Ramos (cell line): ENCODE data around the gene IL22RA2.
"Not testable (repeated sequence)": the region's sequence is repeated elsewhere in the genome, so short reads cannot be mapped to it uniquely, and the experiment has no call there.

Experiments
- in situ Hi-C: fragments of 300-500 bp; cut with MboI; formaldehyde crosslinking; loops from one replicate; pipeline ENCODE4 v1.14.3; 2022; ENCODE audit warnings: low sequenced_read_pairs; ENCODE audit not compliant: unreplicated experiment

Gene IL22RA2, protein sequence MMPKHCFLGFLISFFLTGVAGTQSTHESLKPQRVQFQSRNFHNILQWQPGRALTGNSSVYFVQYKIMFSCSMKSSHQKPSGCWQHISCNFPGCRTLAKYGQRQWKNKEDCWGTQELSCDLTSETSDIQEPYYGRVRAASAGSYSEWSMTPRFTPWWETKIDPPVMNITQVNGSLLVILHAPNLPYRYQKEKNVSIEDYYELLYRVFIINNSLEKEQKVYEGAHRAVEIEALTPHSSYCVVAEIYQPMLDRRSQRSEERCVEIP

DNA sequence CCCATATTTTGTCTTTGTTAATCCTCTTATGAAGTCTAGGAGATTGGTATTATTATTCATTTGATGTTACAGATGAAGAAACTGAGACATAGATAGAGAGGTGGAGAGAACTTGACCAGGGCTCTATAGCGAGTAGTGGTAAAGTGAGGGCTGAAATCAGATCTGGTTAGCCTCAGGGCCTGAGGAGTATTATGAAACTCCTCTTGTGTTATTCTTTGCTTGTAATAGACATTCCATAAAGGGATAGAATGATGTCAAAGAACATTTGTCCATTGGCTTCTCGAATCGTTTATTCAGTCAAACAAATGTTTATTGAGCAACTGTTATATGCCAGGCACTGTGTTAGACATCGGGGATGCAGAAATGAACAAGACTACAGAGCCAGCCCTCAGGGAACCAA lies at the start of gene IL22RA2:
TSS of gene IL22RA2 (minus strand) at position 144 of the 400 bp plus-strand sequence. CDS start 11,895 bp downstream, outside the sequence.
- in situ Hi-C loops = no loop called here

- in situ Hi-C loops = no loop called here
Observed at GRCh38 chr6:137222381-137222780, 48.9 kb upstream of the IL22RA2 start.

DNA sequence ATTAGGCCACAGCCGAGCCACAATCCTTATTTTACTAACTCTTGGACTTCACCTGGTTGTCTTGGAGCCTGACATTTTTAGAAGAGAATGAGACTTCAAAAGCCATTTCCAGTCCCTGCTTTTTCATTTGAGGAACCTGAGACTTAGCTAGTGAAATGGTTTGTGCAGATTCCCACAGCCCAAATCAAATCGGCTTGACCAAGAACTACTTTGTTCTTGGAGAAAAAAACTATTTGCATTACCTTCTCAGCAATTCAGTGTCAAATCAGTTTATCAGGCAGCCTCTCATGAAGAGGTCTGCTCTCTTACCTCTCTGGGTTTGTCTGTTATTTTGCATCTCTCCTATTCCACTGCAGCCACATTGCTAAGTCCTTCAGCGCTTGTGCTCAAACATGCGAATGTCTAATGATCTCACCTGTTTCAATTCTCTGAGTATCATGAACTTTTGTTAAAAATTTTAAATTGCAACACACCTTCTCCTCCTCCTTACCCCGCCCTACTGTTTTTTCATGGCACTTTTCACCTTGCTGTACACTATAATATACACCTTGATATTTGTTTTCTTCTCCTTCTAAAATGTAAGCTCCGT lies 46.3 kb upstream of the IL22RA2 start:
- in situ Hi-C loops = no loop called here

DNA sequence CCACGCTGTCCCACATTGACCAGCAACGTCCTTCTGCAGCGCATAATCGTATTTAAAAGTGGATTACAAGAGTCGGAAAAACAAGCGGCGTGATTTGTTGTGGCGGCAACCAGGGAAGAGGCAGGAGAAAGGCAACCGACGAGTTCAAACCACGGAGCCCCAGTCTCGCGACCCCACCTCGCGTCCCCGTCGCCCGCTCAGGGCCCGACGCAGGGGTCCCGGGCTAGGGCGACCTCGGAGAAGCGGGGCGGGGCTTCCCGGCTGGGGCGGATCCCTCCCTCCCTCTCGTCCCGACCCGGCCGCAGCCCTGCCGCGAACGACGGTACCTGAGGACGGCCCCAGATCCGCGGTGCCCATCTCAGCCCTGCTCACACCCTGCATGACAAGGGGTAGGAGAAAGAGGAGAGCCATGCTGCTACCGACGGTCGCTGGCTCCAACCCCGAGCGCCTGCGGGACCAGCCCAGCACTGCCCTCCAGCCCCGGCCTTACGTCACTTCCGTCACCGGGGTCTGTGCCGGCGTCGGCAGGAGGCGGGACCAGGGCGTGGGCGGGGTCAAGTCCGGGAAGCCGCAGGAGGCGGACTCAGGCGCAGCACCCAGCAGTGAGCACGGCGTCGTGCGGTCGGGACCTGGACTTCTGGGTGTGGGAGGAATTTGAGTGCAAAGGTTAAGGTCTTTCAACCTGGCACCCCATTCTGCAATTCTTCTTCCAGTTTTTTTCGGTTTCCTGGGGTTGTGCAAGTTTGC lies 45.6 kb upstream of the IL22RA2 start, which contains the start of gene IFNGR1:
TSS of gene IFNGR1 (minus strand) at position 469 of the 747 bp plus-strand sequence. CDS start at position 411, 58 bp downstream.
- in situ Hi-C loops = no loop called here

DNA sequence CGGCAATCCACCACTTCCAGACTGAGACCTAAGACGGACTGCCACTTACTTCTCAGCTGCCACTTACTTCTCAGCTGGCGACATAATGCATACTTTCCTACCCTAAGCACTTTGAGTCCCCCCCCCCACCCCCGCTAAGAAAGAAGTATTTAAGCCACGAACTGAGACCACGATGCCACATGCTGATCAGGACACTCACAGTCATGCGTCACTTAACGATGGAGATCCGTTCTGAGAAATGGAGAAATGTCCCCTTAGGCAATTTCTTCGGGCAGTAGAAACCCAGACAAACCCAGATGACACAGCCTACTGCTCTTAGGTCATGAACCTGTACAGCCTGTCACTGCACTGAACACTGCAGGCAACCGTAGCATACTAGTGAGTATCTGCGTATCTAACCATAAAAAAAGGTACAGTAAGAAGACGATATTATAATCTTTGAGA lies 45.1 kb upstream of the IL22RA2 start:
- in situ Hi-C loops = no loop called here

DNA sequence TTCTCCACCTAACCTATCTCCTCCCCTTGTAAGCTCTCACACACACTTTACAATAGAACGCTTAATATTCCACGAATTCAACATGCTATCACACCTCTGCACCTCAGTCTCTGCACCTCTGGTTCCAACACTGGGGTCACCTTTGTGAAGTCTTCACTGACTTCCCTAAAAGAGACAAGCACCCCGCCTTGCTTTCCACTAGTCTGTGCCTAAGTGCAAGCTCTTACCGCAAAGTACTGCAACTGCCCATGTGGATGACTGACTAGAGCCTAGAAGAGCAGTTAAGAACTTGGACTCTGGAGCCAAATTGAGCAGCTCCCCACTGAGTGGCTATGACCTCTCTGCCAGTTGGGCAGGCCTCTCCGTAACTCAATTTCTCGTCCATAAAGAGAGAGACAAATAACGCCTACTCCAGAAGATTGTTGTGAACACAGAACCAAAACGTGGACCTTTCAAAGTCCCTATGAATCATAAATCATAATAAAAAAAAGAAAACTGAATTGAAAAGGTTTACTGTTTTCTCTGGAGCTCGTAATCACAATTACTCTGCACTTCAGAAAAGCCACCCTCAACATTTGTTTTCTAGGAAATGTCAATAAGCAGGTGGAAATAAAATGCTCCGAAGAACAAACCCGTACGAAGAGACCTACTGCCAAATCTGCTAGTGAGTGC lies 44.5 kb upstream of the IL22RA2 start:
- in situ Hi-C loops = no loop called here

GRCh38 chr6:137216875-137217553 lies 43.6 kb upstream of the IL22RA2 start:
- in situ Hi-C loops = no loop called here

- in situ Hi-C loops = no loop called here
Observed at GRCh38 chr6:137216106-137216505, 42.7 kb upstream of the IL22RA2 start.

DNA sequence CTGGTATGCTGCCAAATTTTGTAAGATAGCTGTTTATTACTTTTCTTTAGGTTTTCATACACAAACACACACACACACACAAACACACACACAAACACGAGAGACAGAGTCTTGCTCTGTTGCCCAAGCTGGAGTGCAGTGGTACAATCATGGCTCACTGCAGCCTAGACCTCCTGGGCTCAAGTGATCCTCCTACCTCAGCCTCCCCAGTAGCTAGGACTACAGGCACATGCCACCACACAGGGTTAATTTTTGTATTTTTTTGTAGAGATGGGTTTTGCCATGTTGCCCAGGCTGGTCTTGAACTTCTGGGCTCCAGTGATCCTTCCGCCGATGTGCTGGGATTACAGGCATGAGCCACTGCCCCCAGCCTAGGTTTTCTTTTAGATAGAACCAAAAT lies 42.2 kb upstream of the IL22RA2 start:
- in situ Hi-C loops = not testable (repeated sequence)

- in situ Hi-C loops = no loop called here
Observed at GRCh38 chr6:137214931-137215330, 41.5 kb upstream of the IL22RA2 start.

GRCh38 chr6:137213813-137214212 lies 40.4 kb upstream of the IL22RA2 start:
- in situ Hi-C loops = no loop called here

DNA sequence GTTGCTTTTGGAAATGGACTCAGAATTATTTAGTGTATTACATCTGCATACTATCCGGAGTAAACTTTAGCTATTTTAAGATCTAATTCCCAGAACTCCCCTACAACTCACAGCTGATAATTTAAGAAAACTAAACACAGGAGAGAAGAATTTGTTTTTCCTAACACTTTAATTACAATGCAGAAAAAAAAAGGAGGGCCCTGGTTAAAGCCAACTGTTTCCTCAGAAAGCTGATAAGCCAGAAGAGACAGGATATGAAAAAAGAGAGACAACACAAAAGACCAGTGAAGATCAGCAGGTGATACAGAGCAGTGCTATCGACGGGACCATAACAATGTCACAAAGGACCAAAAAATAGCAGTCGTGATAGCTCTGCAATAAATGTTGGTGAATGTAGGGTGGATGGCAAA lies 39.9 kb upstream of the IL22RA2 start:
- in situ Hi-C loops = no loop called here

DNA sequence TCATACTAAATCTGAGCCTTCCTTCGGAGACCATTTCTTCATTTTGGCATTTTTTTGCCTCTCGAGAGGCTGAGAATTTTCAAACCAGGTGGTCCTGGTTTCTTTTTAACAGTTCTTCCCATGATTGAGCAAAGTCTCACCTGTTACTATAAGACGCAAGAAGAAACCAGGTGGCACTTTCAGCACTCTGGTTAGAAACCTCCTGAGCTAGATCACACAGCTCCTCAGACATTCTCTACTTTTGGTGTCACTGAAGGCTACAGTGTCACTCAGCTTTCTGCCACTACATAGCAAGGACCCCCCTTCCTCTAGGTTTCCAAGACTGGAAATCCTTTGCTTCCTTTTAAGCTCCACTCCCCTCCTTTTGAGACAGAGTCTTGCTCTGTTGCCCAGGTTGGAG lies 38.5 kb upstream of the IL22RA2 start:
- in situ Hi-C loops = no loop called here

DNA sequence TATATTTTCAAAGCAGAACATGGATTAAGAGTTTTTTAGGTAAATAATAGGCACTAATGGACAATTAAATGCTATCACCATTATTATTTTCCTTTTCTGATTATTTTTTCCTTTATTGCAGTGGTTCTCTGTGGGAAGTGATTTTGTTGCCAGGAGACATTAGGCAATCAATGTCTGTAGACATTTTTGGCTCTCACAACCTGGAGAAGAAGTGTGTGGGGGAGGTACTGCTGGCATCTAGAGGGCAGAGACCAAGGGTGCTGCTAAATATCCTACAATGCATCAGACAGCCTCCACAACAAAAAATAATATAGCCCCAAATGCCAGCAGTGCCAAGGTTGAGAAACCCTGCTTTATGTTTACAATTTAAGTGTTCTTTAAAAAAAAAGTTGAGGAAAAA lies 37.5 kb upstream of the IL22RA2 start:
- in situ Hi-C loops = no loop called here

DNA sequence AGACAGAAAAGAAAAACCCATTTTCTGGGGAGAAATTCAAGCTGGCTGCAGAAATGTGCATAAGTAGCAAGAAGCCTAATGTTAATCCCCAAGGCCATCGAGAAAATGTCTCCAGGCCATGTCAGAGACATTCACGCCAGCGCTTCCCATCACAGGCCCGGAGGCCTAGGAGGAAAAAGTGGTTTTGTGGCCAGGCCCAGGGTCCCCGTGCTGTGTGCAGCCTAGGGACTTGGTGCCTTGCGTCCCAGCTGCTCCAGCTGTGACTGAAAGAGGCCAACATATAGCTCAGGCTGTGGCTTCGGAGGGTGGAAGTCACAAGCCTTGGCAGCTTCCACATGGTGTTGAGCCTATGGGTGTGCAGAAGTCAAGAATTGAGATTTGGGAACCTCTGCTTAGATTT lies 34.8 kb upstream of the IL22RA2 start:
- in situ Hi-C loops = no loop called here

- in situ Hi-C loops = not testable (repeated sequence)
Observed at GRCh38 chr6:137207457-137207856, 34.0 kb upstream of the IL22RA2 start.

- in situ Hi-C loops = no loop called here
Observed at GRCh38 chr6:137206577-137206976, 33.1 kb upstream of the IL22RA2 start.

GRCh38 chr6:137203256-137203655 lies 29.8 kb upstream of the IL22RA2 start:
- in situ Hi-C loops = no loop called here

DNA sequence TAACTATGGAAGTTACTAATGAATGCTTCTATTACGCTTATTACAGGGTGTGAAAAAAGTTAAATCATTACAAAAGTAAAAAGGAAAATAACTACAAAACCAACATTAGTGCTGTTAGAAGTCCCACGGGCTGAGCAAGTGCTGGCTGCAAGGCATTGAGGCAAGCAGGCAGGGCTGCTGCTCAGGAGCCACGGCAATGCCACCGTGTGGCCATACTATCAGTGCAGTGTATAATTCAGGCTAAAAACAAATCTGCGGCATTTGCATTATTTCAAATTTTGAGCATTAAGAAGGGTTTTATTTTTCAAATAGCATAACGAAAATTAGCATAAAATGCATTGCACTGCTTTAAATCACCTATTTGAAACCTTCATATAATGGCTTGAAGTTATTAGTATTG lies 28.6 kb upstream of the IL22RA2 start:
- in situ Hi-C loops = no loop called here

DNA sequence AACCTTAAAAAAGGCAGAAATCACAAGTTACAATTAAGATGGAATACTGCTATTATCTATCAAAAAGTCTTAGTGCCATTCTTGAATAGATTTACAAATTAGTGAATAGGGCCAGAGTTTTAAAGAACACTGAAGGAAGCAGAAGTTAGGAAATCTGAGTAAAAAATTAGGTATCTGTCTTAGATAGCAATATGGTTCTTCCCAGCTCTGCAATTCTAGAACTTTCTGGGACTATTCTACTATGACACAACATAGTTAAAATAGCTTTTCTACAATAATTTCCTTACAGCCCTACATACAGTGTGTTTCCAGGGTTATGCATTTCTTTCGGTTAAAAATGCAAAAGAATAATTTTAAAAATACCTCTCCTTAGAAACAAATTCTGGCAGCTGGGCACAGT lies 27.6 kb upstream of the IL22RA2 start:
- in situ Hi-C loops = no loop called here
